ENCODE measurements around the gene GABRB3.

- no peak for TF ChIP-seq REST (IDR thresholded peaks at IDR 0.05)
- TF ChIP-seq CTCF (IDR thresholded peaks at IDR 0.05; ENCODE audit: low read depth, low read length, missing input control), result no peak
- no peak for TF ChIP-seq FOXA1 (IDR thresholded peaks at IDR 0.05)
- no peak for TF ChIP-seq ATF3 (IDR thresholded peaks at IDR 0.05)
- no peak for TF ChIP-seq RAD21 (IDR thresholded peaks at IDR 0.05)
- no peak for TF ChIP-seq HNF4G (IDR thresholded peaks at IDR 0.05)
- no peak for TF ChIP-seq MAX (IDR thresholded peaks at IDR 0.05)
- TF ChIP-seq SP1 (IDR thresholded peaks at IDR 0.05), result no peak
- TF ChIP-seq TAF1 (conservative IDR thresholded peaks at IDR 0.05), result no peak
- no peak for TF ChIP-seq GABPA (IDR thresholded peaks at IDR 0.05 in 1 of 2, conservative IDR thresholded peaks at IDR 0.05 in 1 of 2)
- TF ChIP-seq NR2F2 (IDR thresholded peaks at IDR 0.05), result no peak
These were observed 33.7 kb upstream of the GABRB3 start for GRCh38 chr15:26806574-26806973.
